ENCODE results near the gene FGF18. TPM values are rescaled to one million over a fixed set of nuclear protein-coding genes. Genes with fewer than 3 reads are reported as not detected.

The FGF18 gene
- total and polyA plus RNA-seq, 9 of the 15 experiments (the other 6 are each of a cell fraction or from before 2014, with no cell fraction given): 0.05 to 0.18 (median 0.11) TPM; not detected in 6

GRCh38 chr5:171469326-171469725 is 49.9 kb downstream of the FGF18 start:
- FAIRE-seq (no peak), DNase-seq (ENCODE audit: extremely low read depth in 1 of 4, low spot score in 3 of 4) (no peak), ATAC-seq (no peak)
- intact Hi-C loops (cut with micrococcal nuclease) (no loop called here), in situ Hi-C loops (cut with MboI) (no loop called here)
- no peak overlapping the region for H3K27ac ChIP-seq (ENCODE audit: extremely low read depth, low read depth, low read length)
- H4K20me1 ChIP-seq (replicated peaks; ENCODE audit: control insufficient read depth, insufficient read depth, low read length): no peaks in the 10 kb centered on the region
- H3K27me3 ChIP-seq (ENCODE audit: control insufficient read depth in 2 of 2, insufficient read depth in 2 of 2, low read length in 2 of 2): peaks cover 10 to 46% of the 10 kb centered on the region in 2 experiments
- ChIA-PET CTCF (ENCODE audit: low intra/inter-chr PET ratio) (no interaction called here), POLR2A (no interaction called here)
- no peaks in the 10 kb centered on the region for H3K79me2 ChIP-seq (ENCODE audit: control insufficient read depth, insufficient read depth, low read length)
- H3K4me1 ChIP-seq (replicated peaks in 1 of 2; ENCODE audit: control insufficient read depth in 2 of 2, insufficient read depth in 2 of 2, low read length in 2 of 2): no peaks in the 10 kb centered on the region
- H3K9ac ChIP-seq (ENCODE audit: insufficient read depth in 1 of 2, low read depth in 2 of 2, low read length in 2 of 2): no peak overlapping the region
- TF ChIP-seq KDM1A (IDR thresholded peaks at IDR 0.05): no peak
- no peak for TF ChIP-seq ZNF551 (CRISPR knock-in tag; IDR thresholded peaks at IDR 0.05)
- TF ChIP-seq POLR2B (IDR thresholded peaks at IDR 0.05; ENCODE audit: low read depth, partially characterized antibody): no peak
- TF ChIP-seq ZNF431 (CRISPR knock-in tag; IDR thresholded peaks at IDR 0.05): no peak
- H3K4me3 ChIP-seq: no peak overlapping the region
- H3K9me1 ChIP-seq (ENCODE audit: control insufficient read depth, insufficient read depth, low read length): no peaks in the 10 kb centered on the region
- no peak overlapping the region for H2AFZ ChIP-seq (ENCODE audit: low read depth, low read length)
- no TSS peak for BruUV-seq (replicated peaks)
- 8% methylated on average over 4 of the region's 4 CpGs for WGBS (ENCODE audit: insufficient coverage, low coverage, missing lambda C conversion rate)
- no peak overlapping the region for H3K4me2 ChIP-seq (ENCODE audit: insufficient read depth, low read length)
- H3K9me3 ChIP-seq (replicated peaks; ENCODE audit: control insufficient read depth, insufficient read depth, low read depth, low read length): no peaks in the 10 kb centered on the region
- no peaks in the 10 kb centered on the region for H3K36me3 ChIP-seq (ENCODE audit: control insufficient read depth, insufficient read depth, low read length)

- WGBS (ENCODE audit: insufficient coverage, low coverage, missing lambda C conversion rate): 12% methylated on average over 14 of the region's 15 CpGs
- H3K9me3 ChIP-seq (replicated peaks; ENCODE audit: control insufficient read depth, insufficient read depth, low read depth, low read length): no peaks in the 10 kb centered on the region
- peaks cover 7 to 46% of the 10 kb centered on the region in 2 experiments for H3K27me3 ChIP-seq (ENCODE audit: control insufficient read depth in 2 of 2, insufficient read depth in 2 of 2, low read length in 2 of 2)
- H3K4me2 ChIP-seq (ENCODE audit: insufficient read depth, low read length): no peak overlapping the region
- no peak overlapping the region for H3K27ac ChIP-seq (ENCODE audit: extremely low read depth, low read depth, low read length)
- no peak overlapping the region for H2AFZ ChIP-seq (ENCODE audit: low read depth, low read length)
- ChIA-PET CTCF (ENCODE audit: low intra/inter-chr PET ratio) (no interaction called here), POLR2A (interaction anchor here (1.0 kb wide), 1 partner anchor 23 kb away, joined by 3 read pairs; no protein-coding TSS in a partner anchor)
- H4K20me1 ChIP-seq (replicated peaks; ENCODE audit: control insufficient read depth, insufficient read depth, low read length): no peaks in the 10 kb centered on the region
- FAIRE-seq: no peak
- no peaks in the 10 kb centered on the region for H3K9me1 ChIP-seq (ENCODE audit: control insufficient read depth, insufficient read depth, low read length)
- ATAC-seq: no peak
- no peak overlapping the region for H3K9ac ChIP-seq (ENCODE audit: insufficient read depth in 1 of 2, low read depth in 2 of 2, low read length in 2 of 2)
- in situ Hi-C loops (cut with MboI) (no loop called here), intact Hi-C loops (cut with micrococcal nuclease) (no loop called here)
- no peaks in the 10 kb centered on the region for H3K4me1 ChIP-seq (replicated peaks in 1 of 2; ENCODE audit: control insufficient read depth in 2 of 2, insufficient read depth in 2 of 2, low read length in 2 of 2)
- H3K79me2 ChIP-seq (ENCODE audit: control insufficient read depth, insufficient read depth, low read length): no peaks in the 10 kb centered on the region
- BruUV-seq (replicated peaks): no TSS peak
- H3K36me3 ChIP-seq (ENCODE audit: control insufficient read depth, insufficient read depth, low read length): no peaks in the 10 kb centered on the region
- H3K4me3 ChIP-seq: no peak overlapping the region
- DNase-seq (ENCODE audit: extremely low read depth in 1 of 4, low spot score in 3 of 4): no peak
- no peak for TF ChIP-seq ZNF780A (CRISPR knock-in tag; IDR thresholded peaks at IDR 0.05)
- TF ChIP-seq E4F1 (CRISPR knock-in tag; IDR thresholded peaks at IDR 0.05; ENCODE audit: borderline replicate concordance): no peak
- TF ChIP-seq ZNF740 (CRISPR knock-in tag; IDR thresholded peaks at IDR 0.05): no peak
- TF ChIP-seq ZNF740 (tag; IDR thresholded peaks at IDR 0.05): no peak
- TF ChIP-seq ELF2 (CRISPR knock-in tag; IDR thresholded peaks at IDR 0.05): no peak
- no peak for TF ChIP-seq SRSF9 (IDR thresholded peaks at IDR 0.05; ENCODE audit: borderline replicate concordance, low read depth, low read length)
- no peak for TF ChIP-seq ATF6 (CRISPR knock-in tag; IDR thresholded peaks at IDR 0.05)
- TF ChIP-seq SIX5 (IDR thresholded peaks at IDR 0.05; ENCODE audit: borderline replicate concordance in 1 of 2, insufficient read depth in 1 of 2, low read depth in 1 of 2, low read length in 2 of 2): no peak
Measured at GRCh38 chr5:171470420-171470819, 51.0 kb downstream of the FGF18 start.
